Measurements from ENCODE around the gene GPR68.

DNA sequence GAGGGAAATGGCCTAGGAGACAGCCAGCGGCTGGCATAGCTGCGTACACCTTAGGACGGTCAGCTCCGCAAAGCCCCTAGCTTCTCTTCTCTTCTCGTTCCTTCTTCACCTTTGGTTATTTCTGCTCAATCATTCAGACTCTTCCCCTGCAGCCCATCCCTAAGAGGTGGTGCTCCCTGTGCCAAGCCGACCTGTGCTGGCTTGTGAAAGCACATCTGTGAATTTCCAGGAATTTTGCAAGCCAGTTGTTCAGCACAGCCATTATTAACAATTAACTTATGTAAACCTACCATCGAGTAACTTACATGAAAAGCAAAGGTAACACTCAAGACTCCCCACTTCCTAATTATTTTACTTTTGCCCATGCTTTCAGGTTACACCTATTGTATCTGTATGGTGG lies 20.9 kb upstream of the GPR68 start:
- TF ChIP-seq, protein P1, sequence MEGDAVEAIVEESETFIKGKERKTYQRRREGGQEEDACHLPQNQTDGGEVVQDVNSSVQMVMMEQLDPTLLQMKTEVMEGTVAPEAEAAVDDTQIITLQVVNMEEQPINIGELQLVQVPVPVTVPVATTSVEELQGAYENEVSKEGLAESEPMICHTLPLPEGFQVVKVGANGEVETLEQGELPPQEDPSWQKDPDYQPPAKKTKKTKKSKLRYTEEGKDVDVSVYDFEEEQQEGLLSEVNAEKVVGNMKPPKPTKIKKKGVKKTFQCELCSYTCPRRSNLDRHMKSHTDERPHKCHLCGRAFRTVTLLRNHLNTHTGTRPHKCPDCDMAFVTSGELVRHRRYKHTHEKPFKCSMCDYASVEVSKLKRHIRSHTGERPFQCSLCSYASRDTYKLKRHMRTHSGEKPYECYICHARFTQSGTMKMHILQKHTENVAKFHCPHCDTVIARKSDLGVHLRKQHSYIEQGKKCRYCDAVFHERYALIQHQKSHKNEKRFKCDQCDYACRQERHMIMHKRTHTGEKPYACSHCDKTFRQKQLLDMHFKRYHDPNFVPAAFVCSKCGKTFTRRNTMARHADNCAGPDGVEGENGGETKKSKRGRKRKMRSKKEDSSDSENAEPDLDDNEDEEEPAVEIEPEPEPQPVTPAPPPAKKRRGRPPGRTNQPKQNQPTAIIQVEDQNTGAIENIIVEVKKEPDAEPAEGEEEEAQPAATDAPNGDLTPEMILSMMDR (IDR thresholded peaks at IDR 0.05), result no peak
- TF ChIP-seq EZH2 (IDR thresholded peaks at IDR 0.05; ENCODE audit: borderline replicate concordance, insufficient read depth, low read depth, low read length, poor library complexity, severe bottlenecking), result no peak
